GM12878 (cell line): ENCODE results near the gene PRKN. TPM values are rescaled to one million over a fixed set of nuclear protein-coding genes. Genes with fewer than 3 reads are reported as not detected.

Experiments used
- ATAC-seq: fragments of 200-7000 bp; cut with Tn5 transposase; 3 replicates; pipeline ENCODE4 v1.9.1; 2020; ENCODE audit warnings: mild to moderate bottlenecking, moderate library complexity
- BruUV-seq: library from RNA; stranded (reverse); fragments of 400-500 nt; replicated peaks from 2 replicates; lab custom pipeline; 2021; lab: Mats Ljungman, UMichigan
- CTCF ChIA-PET: fragments of 300-600 bp; sonication (Branson Sonifier 250); formaldehyde crosslinking; extraction: SDS; loops from one replicate; lab custom pipeline; 2021; ENCODE audit warnings: inconsistent platforms; lab: Yijun Ruan, JAX
- POLR2A ChIA-PET: fragments of 350-600 bp; formaldehyde crosslinking; extraction: SDS; loops from one replicate; lab custom pipeline; 2021; ENCODE audit warnings: inconsistent platforms; lab: Charles Lee
- RAD21 ChIA-PET: fragments of 300-600 bp; sonication (Branson Sonifier 250); formaldehyde crosslinking; loops from one replicate; lab custom pipeline; 2023; ENCODE audit warnings: antibody characterized with exemption; ENCODE audit not compliant: unreplicated experiment; lab: Charles Lee
- SMC1A ChIA-PET: fragments of 300-600 bp; sonication (Branson Sonifier 250); formaldehyde crosslinking; loops from one replicate; lab custom pipeline; 2023; ENCODE audit not compliant: unreplicated experiment, uncharacterized antibody; lab: Charles Lee
- DNase-seq: peaks from one replicate; pipeline ENCODE4 v3.0.0-alpha.2; 2011; ENCODE audit warnings: low read depth, low spot score
- FAIRE-seq: peaks from 3 replicates; lab custom pipeline; 2011; peaks lifted over from hg19 to GRCh38; lab: Jason Lieb, UNC
- H2AFZ ChIP-seq: 2 replicates; pipeline ENCODE4 v1.6.0; 2011; ENCODE audit warnings: low read depth, low read length, control low read depth; ENCODE audit not compliant: control insufficient read depth
- H3K27ac ChIP-seq: 2 replicates; pipeline ENCODE4 v1.5.1; 2011; ENCODE audit warnings: control low read depth; ENCODE audit not compliant: control insufficient read depth, insufficient read depth
- H3K27me3 ChIP-seq, 2 experiments: replicated peaks in 1 of 2; 2 replicates each; pipeline versions ENCODE4 v1.6.0 to v1.6.1; 2011; ENCODE audit warnings: low read length in 1 of 2; ENCODE audit not compliant: control insufficient read depth in 2 of 2, insufficient read depth in 2 of 2
- H3K36me3 ChIP-seq, 2 experiments: 2 replicates each; pipeline ENCODE4 v1.5.1; 2011; ENCODE audit warnings: low read length in 1 of 2; ENCODE audit not compliant: control insufficient read depth in 2 of 2, insufficient read depth in 2 of 2
- H3K4me1 ChIP-seq: 2 replicates; pipeline ENCODE4 v1.6.1; 2011; ENCODE audit warnings: mild to moderate bottlenecking, low read length, moderate library complexity, mixed read lengths; ENCODE audit not compliant: control insufficient read depth, insufficient read depth
- H3K4me2 ChIP-seq: 2 replicates; pipeline ENCODE4 v1.6.0; 2011; ENCODE audit warnings: control low read depth; ENCODE audit not compliant: control insufficient read depth, insufficient read depth
- H3K4me3 ChIP-seq: fragments of 200-600 bp; sonication (generic); 2 replicates; pipeline ENCODE4 v1.5.1; 2016
- H3K79me2 ChIP-seq: 2 replicates; pipeline ENCODE4 v1.6.0; 2011; ENCODE audit warnings: low read length; ENCODE audit not compliant: control insufficient read depth, insufficient read depth
- H3K9ac ChIP-seq: 2 replicates; pipeline ENCODE4 v1.8.0; 2011; ENCODE audit warnings: low read length, control low read depth, mixed read lengths; ENCODE audit not compliant: control insufficient read depth, insufficient read depth
- H3K9me3 ChIP-seq: replicated peaks from 3 replicates; pipeline ENCODE4 v1.5.1; 2011; ENCODE audit warnings: mild to moderate bottlenecking, low read length; ENCODE audit not compliant: control insufficient read depth, insufficient read depth
- H4K20me1 ChIP-seq: 2 replicates; pipeline ENCODE4 v1.6.0; 2011; ENCODE audit not compliant: control insufficient read depth, insufficient read depth
- ASH2L ChIP-seq: fragments of 300-600, 200-600 bp; sonication (generic); IDR thresholded peaks from 2 replicates; pipeline ENCODE4 v1.6.1; 2017; ENCODE audit warnings: low read depth, mild to moderate bottlenecking, borderline replicate concordance
- BRCA1 ChIP-seq: IDR thresholded peaks from 2 replicates; pipeline ENCODE4 v1.6.1; 2011; ENCODE audit warnings: low read depth, low read length, improper control_type of control experiment
- CBX3 ChIP-seq: fragments of 200-600 bp; sonication (generic); IDR thresholded peaks from 2 replicates; pipeline ENCODE4 v1.6.1; 2016; ENCODE audit warnings: low read depth, borderline replicate concordance
- CEBPB ChIP-seq, 2 experiments: fragments of 150-350 bp in 1 of 2; IDR thresholded peaks; 2 replicates each; pipeline ENCODE4 v1.6.1; 2012 to 2014; ENCODE audit warnings: low read depth in 2 of 2, low read length in 2 of 2, borderline replicate concordance in 1 of 2, inconsistent platforms in 1 of 2
- CHD4 ChIP-seq: fragments of 200-600 bp; sonication (generic); IDR thresholded peaks from 2 replicates; pipeline ENCODE4 v1.6.1; 2016; ENCODE audit warnings: mild to moderate bottlenecking
- CREB1 ChIP-seq: IDR thresholded peaks from 2 replicates; pipeline ENCODE4 v1.6.1; 2012; ENCODE audit warnings: low read depth, mild to moderate bottlenecking, inconsistent platforms
- FOS ChIP-seq: IDR thresholded peaks from 3 replicates; pipeline ENCODE4 v1.6.1; 2011; ENCODE audit warnings: borderline replicate concordance; ENCODE audit not compliant: insufficient read length; ENCODE audit errors: extremely low read depth
- HCFC1 ChIP-seq: fragments of 150-350 bp; IDR thresholded peaks from 2 replicates; pipeline ENCODE4 v1.6.1; 2014; ENCODE audit warnings: low read length
- IKZF1 ChIP-seq: fragments of 450-650 bp; conservative IDR thresholded peaks from 2 replicates; pipeline ENCODE4 v1.6.1; 2017; ENCODE audit warnings: antibody characterized with exemption, mild to moderate bottlenecking
- MXI1 ChIP-seq: fragments of 150-350 bp; IDR thresholded peaks from 2 replicates; pipeline ENCODE4 v1.6.1; 2011; ENCODE audit warnings: low read depth, mild to moderate bottlenecking, inconsistent platforms, low read length, improper control_type of control experiment
- MYC ChIP-seq: IDR thresholded peaks from 2 replicates; pipeline ENCODE4 v1.6.1; 2011; ENCODE audit warnings: mild to moderate bottlenecking, low read length, moderate library complexity, inconsistent platforms; ENCODE audit not compliant: insufficient read depth, insufficient replicate concordance, insufficient read length, severe bottlenecking
- NR2F1 ChIP-seq: fragments of 450-650 bp; conservative IDR thresholded peaks from 2 replicates; pipeline ENCODE4 v1.6.1; 2017; ENCODE audit warnings: mild to moderate bottlenecking
- POU2F2 ChIP-seq: IDR thresholded peaks from 3 replicates; pipeline ENCODE4 v1.6.1; 2011; ENCODE audit warnings: low read depth, mild to moderate bottlenecking, low read length, borderline replicate concordance
- SRF ChIP-seq, 2 experiments: IDR thresholded peaks; 2 replicates each; pipeline ENCODE4 v1.6.1; 2011; ENCODE audit warnings: low read depth in 2 of 2, low read length in 2 of 2, mild to moderate bottlenecking in 1 of 2, moderate library complexity in 1 of 2
- ZNF217 ChIP-seq: fragments of 450-650 bp; IDR thresholded peaks from 2 replicates; pipeline ENCODE4 v1.6.1; 2017; ENCODE audit warnings: antibody characterized with exemption, mild to moderate bottlenecking
- in situ Hi-C: fragments of 300-500 bp; cut with MboI; formaldehyde crosslinking; loops from 9 replicates; pipeline ENCODE4 v1.14.3; 2018; ENCODE audit warnings: mixed read lengths
- intact Hi-C: fragments of 100-400 bp; cut with micrococcal nuclease; formaldehyde crosslinking; loops from one replicate; pipeline ENCODE4 v1.14.2; 2022; ENCODE audit not compliant: unreplicated experiment
- polyA plus RNA-seq, 11 experiments: library from polyadenylated mRNA; depleted of rRNA in 4 of 11; unstranded in 6 of 11; stranded (reverse) in 5 of 11; fragments of >200 nt; fragmentation: Nextera tagmentation in 4 of 11; fragmentation: Illumina TruSeq in 1 of 11; extraction: Ambion mirVana in 4 of 11; extraction: Trizol in 1 of 11; gene quantifications; 1 replicate in 1 of 11; 2 replicates in 10 of 11; pipeline versions ENCODE4 v1.2.1 to v1.2.3, GENCODE V29; 2011 to 2016; ENCODE audit warnings: inconsistent platforms in 2 of 11, missing spikeins in 2 of 11, low read depth in 1 of 11
- total RNA-seq, 4 experiments: library from RNA; depleted of rRNA in 3 of 4; stranded (reverse); fragments of >200 nt in 3 of 4; fragmentation: Illumina TruSeq in 1 of 4; extraction: Trizol in 1 of 4; gene quantifications; 2 replicates each; pipeline versions ENCODE4 v1.2.1 to v1.2.3, GENCODE V29; 2013 to 2021
- TF ChIP-seq, protein P1 (sequence below): IDR thresholded peaks from 2 replicates; pipeline ENCODE4 v1.6.1; 2011; ENCODE audit warnings: borderline replicate concordance, low read depth, mild to moderate bottlenecking, moderate library complexity, low read length; ENCODE audit not compliant: insufficient read depth, poor library complexity, severe bottlenecking
- TF ChIP-seq, protein P2 (sequence below): fragments of 450-650 bp; IDR thresholded peaks from 2 replicates; pipeline ENCODE4 v1.6.1; 2016; ENCODE audit warnings: mild to moderate bottlenecking
- TF ChIP-seq, protein P3 (sequence below): fragments of 450-650 bp; IDR thresholded peaks from 2 replicates; pipeline ENCODE4 v1.6.1; 2017; ENCODE audit warnings: low read depth, mild to moderate bottlenecking, moderate library complexity

Gene PRKN
- total and polyA plus RNA-seq, 10 of the 15 experiments (the other 5 are each of a cell fraction or from before 2014, with no cell fraction given) = 0.06 to 0.09 TPM; not detected in 8

DNA sequence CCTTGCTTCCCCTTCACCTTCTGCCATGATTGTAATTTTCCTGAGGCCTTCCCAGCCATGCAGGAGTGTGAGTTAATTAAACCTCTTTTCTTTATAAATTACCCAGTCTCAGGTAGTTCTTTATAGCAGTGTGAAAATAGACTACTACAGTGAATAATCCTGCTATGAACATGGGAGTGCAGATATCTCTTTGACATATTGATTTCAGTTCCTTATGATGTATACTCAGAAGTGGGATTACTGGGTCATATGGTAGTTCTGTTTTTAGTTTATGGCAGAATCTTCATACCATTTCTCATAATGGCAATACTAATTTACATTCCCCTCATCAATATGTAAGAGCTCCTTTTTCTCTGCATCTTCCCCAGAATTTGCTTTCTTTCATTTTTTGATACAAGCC is 26.2 kb upstream of the PRKN start:
- POLR2A ChIA-PET = no interaction called here

DNA sequence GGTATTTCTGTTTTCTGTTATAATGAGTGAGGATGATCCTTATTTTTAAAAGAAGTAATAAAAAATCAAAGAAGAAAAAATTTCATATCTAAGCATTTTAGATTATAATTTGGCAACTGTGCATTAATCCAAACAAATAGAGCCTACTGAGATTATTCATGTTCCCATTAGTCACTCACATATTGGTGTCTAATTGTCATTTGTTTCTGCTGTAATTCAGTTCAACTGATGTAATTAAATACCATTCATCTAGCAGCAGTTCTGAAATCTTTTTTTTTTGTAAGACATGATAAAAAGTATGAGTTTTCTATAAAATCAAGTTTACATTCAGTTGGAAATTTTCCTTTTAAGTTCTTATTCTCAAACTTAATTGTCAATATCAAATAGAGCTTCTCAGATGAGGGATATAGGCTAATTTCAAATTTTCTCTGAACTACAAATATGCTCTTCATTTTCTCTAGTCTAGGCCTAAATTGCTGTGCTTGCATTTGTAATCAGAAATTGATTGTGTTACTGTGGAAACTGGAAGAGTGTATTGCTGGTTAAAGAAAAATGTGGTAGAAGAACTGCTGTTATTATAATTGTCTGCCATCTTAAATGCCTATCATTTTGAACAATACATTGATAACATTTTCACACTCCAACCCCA is 23.8 kb upstream of the PRKN start:
- H3K4me3 ChIP-seq = no peak overlapping the region
- no peak overlapping the region for H2AFZ ChIP-seq
- no peak for FAIRE-seq
- no peaks in the 10 kb centered on the region for H3K9me3 ChIP-seq
- in situ Hi-C loops = no loop called here
- ChIA-PET CTCF (no interaction called here), SMC1A (no interaction called here), RAD21 (no interaction called here), POLR2A (no interaction called here)
- H4K20me1 ChIP-seq = no peaks in the 10 kb centered on the region
- no peaks in the 10 kb centered on the region for H3K4me1 ChIP-seq
- no peak for DNase-seq
- no peaks in the 10 kb centered on the region for H3K79me2 ChIP-seq
- no peak overlapping the region for H3K27ac ChIP-seq
- no peak for ATAC-seq
- intact Hi-C loops = no loop called here
- no peak overlapping the region for H3K4me2 ChIP-seq
- H3K27me3 ChIP-seq = no peaks in the 10 kb centered on the region
- no peaks in the 10 kb centered on the region for H3K36me3 ChIP-seq
- no peak overlapping the region for H3K9ac ChIP-seq
- BruUV-seq = no TSS peak
- no peak for TF ChIP-seq CHD4
- TF ChIP-seq HCFC1 = no peak
- TF ChIP-seq SRF (IDR thresholded peaks at IDR 0.05; ENCODE audit: low read depth in 2 of 2, low read length in 2 of 2) = no peak
- TF ChIP-seq, protein P1, sequence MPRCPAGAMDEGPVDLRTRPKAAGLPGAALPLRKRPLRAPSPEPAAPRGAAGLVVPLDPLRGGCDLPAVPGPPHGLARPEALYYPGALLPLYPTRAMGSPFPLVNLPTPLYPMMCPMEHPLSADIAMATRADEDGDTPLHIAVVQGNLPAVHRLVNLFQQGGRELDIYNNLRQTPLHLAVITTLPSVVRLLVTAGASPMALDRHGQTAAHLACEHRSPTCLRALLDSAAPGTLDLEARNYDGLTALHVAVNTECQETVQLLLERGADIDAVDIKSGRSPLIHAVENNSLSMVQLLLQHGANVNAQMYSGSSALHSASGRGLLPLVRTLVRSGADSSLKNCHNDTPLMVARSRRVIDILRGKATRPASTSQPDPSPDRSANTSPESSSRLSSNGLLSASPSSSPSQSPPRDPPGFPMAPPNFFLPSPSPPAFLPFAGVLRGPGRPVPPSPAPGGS = no peak
- no peak for TF ChIP-seq IKZF1
- TF ChIP-seq ASH2L = no peak
- no peak for TF ChIP-seq MXI1
- TF ChIP-seq ZNF217 = no peak
- no peak for TF ChIP-seq FOS
- TF ChIP-seq, protein P2, sequence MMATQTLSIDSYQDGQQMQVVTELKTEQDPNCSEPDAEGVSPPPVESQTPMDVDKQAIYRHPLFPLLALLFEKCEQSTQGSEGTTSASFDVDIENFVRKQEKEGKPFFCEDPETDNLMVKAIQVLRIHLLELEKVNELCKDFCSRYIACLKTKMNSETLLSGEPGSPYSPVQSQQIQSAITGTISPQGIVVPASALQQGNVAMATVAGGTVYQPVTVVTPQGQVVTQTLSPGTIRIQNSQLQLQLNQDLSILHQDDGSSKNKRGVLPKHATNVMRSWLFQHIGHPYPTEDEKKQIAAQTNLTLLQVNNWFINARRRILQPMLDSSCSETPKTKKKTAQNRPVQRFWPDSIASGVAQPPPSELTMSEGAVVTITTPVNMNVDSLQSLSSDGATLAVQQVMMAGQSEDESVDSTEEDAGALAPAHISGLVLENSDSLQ = no peak

More for the DNA sequence above, 26.2 kb upstream of the PRKN start:
- DNase-seq (no peak), ATAC-seq (no peak), FAIRE-seq (no peak)
- no peak overlapping the region for H3K9ac ChIP-seq
- no TSS peak for BruUV-seq
- no peak overlapping the region for H3K4me3 ChIP-seq
- no peaks in the 10 kb centered on the region for H3K4me1 ChIP-seq
- H3K27ac ChIP-seq = no peak overlapping the region
- TF ChIP-seq CREB1 (no peak), POU2F2 (no peak), CBX3 (no peak), MYC (no peak), BRCA1 (no peak), NR2F1 (no peak), ZNF217 (no peak), CEBPB (IDR thresholded peaks at IDR 0.05; ENCODE audit: borderline replicate concordance in 1 of 2, low read depth in 2 of 2, low read length in 2 of 2) (no peak)
- TF ChIP-seq, protein P3, sequence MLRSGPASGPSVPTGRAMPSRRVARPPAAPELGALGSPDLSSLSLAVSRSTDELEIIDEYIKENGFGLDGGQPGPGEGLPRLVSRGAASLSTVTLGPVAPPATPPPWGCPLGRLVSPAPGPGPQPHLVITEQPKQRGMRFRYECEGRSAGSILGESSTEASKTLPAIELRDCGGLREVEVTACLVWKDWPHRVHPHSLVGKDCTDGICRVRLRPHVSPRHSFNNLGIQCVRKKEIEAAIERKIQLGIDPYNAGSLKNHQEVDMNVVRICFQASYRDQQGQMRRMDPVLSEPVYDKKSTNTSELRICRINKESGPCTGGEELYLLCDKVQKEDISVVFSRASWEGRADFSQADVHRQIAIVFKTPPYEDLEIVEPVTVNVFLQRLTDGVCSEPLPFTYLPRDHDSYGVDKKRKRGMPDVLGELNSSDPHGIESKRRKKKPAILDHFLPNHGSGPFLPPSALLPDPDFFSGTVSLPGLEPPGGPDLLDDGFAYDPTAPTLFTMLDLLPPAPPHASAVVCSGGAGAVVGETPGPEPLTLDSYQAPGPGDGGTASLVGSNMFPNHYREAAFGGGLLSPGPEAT = no peak
- no peaks in the 10 kb centered on the region for H3K27me3 ChIP-seq
- no peaks in the 10 kb centered on the region for H3K9me3 ChIP-seq
- ChIA-PET RAD21 (no interaction called here), CTCF (no interaction called here), SMC1A (no interaction called here)
- H2AFZ ChIP-seq = no peak overlapping the region
- in situ Hi-C loops (no loop called here), intact Hi-C loops (no loop called here)
- no peaks in the 10 kb centered on the region for H3K79me2 ChIP-seq
- no peaks in the 10 kb centered on the region for H3K36me3 ChIP-seq
- no peaks in the 10 kb centered on the region for H4K20me1 ChIP-seq
- H3K4me2 ChIP-seq = no peak overlapping the region
